SK-N-MC (cell line): ENCODE data around the gene WNT4.

Experiments
- EZH2 ChIP-seq: fragments of 200-600 bp; sonication (generic); IDR thresholded peaks from one replicate; pipeline ENCODE4 v1.6.1; 2017; ENCODE audit warnings: antibody characterized with exemption
- FOXP2 ChIP-seq: optimal IDR thresholded peaks from 2 replicates; pipeline ENCODE3; 2011; ENCODE audit warnings: mild to moderate bottlenecking, moderate library complexity; ENCODE audit not compliant: insufficient read depth; ENCODE audit errors: extremely low read length, control extremely low read depth
- POLR2AphosphoS5 ChIP-seq: IDR thresholded peaks from 2 replicates; pipeline ENCODE4 v1.6.1; 2012; ENCODE audit warnings: mild to moderate bottlenecking, low read depth, low read length, borderline replicate concordance

DNA sequence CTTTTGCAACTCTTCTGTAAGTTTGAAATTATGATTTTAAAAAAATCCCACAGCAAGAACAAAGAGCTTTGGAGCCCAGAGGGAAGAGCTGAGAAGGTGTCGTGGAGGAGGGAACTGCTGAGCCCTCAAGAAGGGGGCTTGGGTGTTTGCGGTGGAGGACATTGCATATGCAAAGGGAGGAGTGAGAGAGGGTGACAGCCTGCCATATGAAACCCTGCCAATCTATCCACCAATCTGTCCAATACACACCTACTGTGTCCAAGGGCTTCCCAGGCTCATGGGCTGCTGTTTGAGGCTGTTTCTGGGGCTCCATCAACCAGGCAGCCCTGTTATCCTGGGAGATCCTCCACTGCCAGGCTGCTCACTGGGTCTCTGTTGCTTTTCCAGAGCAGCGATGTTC, 15.2 kb downstream of the WNT4 start:
- TF ChIP-seq POLR2AphosphoS5, result no peak
- TF ChIP-seq EZH2, result no peak
- no peak for TF ChIP-seq FOXP2
